ENCODE data around the gene RSPO3. TPM values are rescaled to one million over a fixed set of nuclear protein-coding genes. Genes with fewer than 3 reads are reported as not detected.

RSPO3 gene
- total and polyA plus RNA-seq, 2 of the 4 experiments (the other 2 are of a cell fraction) = not detected

- no peak overlapping the region for H3K56ac ChIP-seq (ENCODE audit: extremely low read depth, insufficient read depth, low read length)
- ATAC-seq (ENCODE audit: low read depth) (no peak), DNase-seq (no peak)
- no peaks in the 10 kb centered on the region for H3K9me1 ChIP-seq (ENCODE audit: insufficient read depth, low read length)
- H3K36me3 ChIP-seq (ENCODE audit: control insufficient read depth, insufficient read depth, low read length) = no peaks in the 10 kb centered on the region
- no peak overlapping the region for H3K9ac ChIP-seq (ENCODE audit: low read depth, low read length)
- no peak overlapping the region for H4K8ac ChIP-seq (ENCODE audit: low read depth in 2 of 2, low read length in 2 of 2)
- no peaks in the 10 kb centered on the region for H4K20me1 ChIP-seq (ENCODE audit: insufficient read depth, low read length)
- intact Hi-C loops (cut with micrococcal nuclease) = no loop called here
- no peak overlapping the region for H3K4me3 ChIP-seq (ENCODE audit: insufficient read depth, low read depth, low read length)
- CTCF ChIA-PET = no interaction called here
- H3K4ac ChIP-seq (ENCODE audit: low read depth, low read length) = no peak overlapping the region
- POLR2A ChIA-PET (ENCODE audit: unreplicated experiment) = interaction anchor here (0.6 kb wide), 1 partner anchor 125 kb away, joined by 3 read pairs; no protein-coding TSS in a partner anchor
- H3K23ac ChIP-seq (ENCODE audit: low read depth, low read length) = no peak overlapping the region
- H4K5ac ChIP-seq (ENCODE audit: low read depth, low read length) = no peak overlapping the region
- no peak overlapping the region for H3K4me2 ChIP-seq (ENCODE audit: low read depth, low read length)
- no peak overlapping the region for H4K91ac ChIP-seq (ENCODE audit: insufficient read depth, low read depth, low read length)
- dilution Hi-C loops (cut with HindIII; ENCODE audit: low sequenced_read_pairs, unreplicated experiment) = no loop called here
- H2AFZ ChIP-seq (replicated peaks; ENCODE audit: low read length, poor library complexity) = no peak overlapping the region
- no TSS peak for BruUV-seq (replicated peaks)
- WGBS, 2 experiments (ENCODE audit: extremely low coverage in 2 of 2, insufficient read length in 1 of 2) = no CpG with 5 or more reads among the region's 6 CpGs
- no peaks in the 10 kb centered on the region for H3K9me3 ChIP-seq (ENCODE audit: control insufficient read depth, insufficient read depth, low read length)
- in situ Hi-C loops (cut with MboI; ENCODE audit: low sequenced_read_pairs) = no loop called here
- no peak overlapping the region for H2AK9ac ChIP-seq (replicated peaks; ENCODE audit: low read depth, low read length, poor library complexity)
- H2BK5ac ChIP-seq (ENCODE audit: low read depth, low read length, poor library complexity, severe bottlenecking) = no peak overlapping the region
- H3K4me1 ChIP-seq (ENCODE audit: control insufficient read depth, insufficient read depth, low read length) = peaks cover 2% of the 10 kb centered on the region; the same call in 1 of the 2 replicates
- no peak overlapping the region for H3K18ac ChIP-seq (ENCODE audit: low read depth, low read length)
- H3K27ac ChIP-seq (ENCODE audit: insufficient read depth, low read length) = no peak overlapping the region
- H3K27me3 ChIP-seq (ENCODE audit: control insufficient read depth, insufficient read depth, low read length) = no peaks in the 10 kb centered on the region
- no peaks in the 10 kb centered on the region for H3K79me1 ChIP-seq (ENCODE audit: low read depth in 1 of 2, low read length in 2 of 2)
- TF ChIP-seq ELK1 (IDR thresholded peaks at IDR 0.05; ENCODE audit: borderline replicate concordance, low read depth, low read length) = no peak
- TF ChIP-seq FOS (IDR thresholded peaks at IDR 0.05; ENCODE audit: low read depth, low read length) = no peak
- TF ChIP-seq SMC3 (IDR thresholded peaks at IDR 0.05; ENCODE audit: low read depth, low read length) = no peak
- TF ChIP-seq RCOR1 (IDR thresholded peaks at IDR 0.05; ENCODE audit: insufficient replicate concordance, low read length) = no peak
- H2BK20ac ChIP-seq (ENCODE audit: low read depth, low read length) = no peak overlapping the region
- no peak overlapping the region for H2AK5ac ChIP-seq (ENCODE audit: low read depth, low read length)
- no peak overlapping the region for H3K14ac ChIP-seq (replicated peaks; ENCODE audit: low read depth, low read length)
- no peak overlapping the region for H2BK120ac ChIP-seq (ENCODE audit: low read depth, low read length)
- no peak overlapping the region for H2BK15ac ChIP-seq (ENCODE audit: low read depth, low read length)
These were observed 92.3 kb downstream of the RSPO3 start for GRCh38 chr6:127210725-127211124.

Data from IMR-90 (cell line).